ENCODE measurements around the gene RTBDN.

The RTBDN gene

DNA sequence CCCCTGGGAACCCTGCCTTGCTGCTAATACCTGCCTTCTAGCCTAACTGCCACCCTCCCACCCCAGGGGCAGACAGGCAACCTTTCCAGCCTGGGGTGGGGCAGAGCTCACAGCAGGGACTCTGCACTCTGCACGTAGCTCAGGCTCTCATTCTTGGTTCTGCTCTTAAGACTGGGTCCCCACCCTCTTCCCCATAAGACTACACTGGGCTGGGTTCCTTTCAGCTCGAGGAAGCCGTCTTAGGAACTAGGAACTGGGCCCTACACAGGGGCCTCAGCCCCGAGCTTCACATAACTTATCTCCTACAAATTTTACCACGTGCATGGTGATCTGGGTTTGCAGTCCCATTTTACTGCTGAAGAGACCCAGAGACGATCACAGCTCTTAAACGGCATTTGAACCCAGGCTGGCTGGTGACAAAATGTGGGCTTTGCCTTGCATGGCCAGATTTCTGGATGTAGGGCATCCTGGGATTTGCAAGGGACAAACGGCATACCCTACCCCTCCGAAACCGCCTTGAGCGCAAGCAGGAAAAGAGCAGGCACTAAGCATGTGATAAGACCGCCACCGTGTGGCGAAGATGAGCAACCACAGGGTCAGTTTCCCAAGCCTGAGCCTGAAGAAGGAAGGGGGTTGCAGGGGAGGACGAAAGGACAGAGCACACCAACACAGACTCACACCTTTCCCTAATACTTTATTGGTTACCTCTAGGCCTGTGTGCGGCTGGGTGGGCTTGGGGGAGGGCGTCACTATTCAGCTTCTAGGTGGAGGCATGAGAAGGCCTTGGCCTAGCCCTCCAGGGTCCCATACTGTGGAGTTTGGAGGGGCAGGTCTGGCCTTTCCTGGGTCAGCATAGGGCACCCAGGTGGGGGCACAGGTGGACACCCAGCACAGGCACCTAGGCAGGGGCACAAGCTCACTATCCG lies 38.0 kb downstream of the RTBDN start:
- DNase-seq: peak; percentile 82
- peak overlapping the region; percentile 33 for H3K9ac ChIP-seq (ENCODE audit: low read depth, low read length)
- 0 out of 4 replicates have a peak overlapping the region, but pooled peaks of 1 of the 2 experiments have one; percentile 30 for H3K4me3 ChIP-seq (ENCODE audit: low read depth in 1 of 2, low read length in 2 of 2)

DNA sequence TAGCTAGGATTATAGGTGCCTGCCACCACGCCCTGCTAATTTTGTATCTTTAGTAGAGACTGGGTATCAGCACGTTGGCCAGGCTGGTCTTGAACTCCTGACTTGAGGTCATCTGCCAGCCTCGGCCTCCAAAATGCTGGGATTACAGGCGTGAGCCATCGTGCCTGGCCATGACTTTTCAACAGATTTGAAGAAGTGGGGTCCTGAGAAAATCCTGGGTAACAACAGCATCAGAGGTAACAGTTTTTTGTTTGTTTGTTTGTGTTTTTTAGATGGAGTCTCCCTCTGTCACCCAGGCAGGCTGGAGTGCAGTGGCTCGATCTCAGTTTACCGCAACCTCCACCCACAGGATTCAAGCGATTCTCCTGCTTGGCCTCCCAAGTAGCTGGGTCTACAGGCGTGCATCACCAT lies 39.4 kb downstream of the RTBDN start:
- Histone ChIP-seq H3K9ac (ENCODE audit: low read depth, low read length) (peak overlapping the region; percentile 79; the same call in 1 of the 2 replicates), H3K4me3 (ENCODE audit: low read depth in 1 of 2, low read length in 2 of 2) (no peak overlapping the region)
- TF ChIP-seq EZH2 (IDR thresholded peaks at IDR 0.05; ENCODE audit: borderline replicate concordance, low read depth, low read length, severe bottlenecking): no peak
- TF ChIP-seq, protein P1, sequence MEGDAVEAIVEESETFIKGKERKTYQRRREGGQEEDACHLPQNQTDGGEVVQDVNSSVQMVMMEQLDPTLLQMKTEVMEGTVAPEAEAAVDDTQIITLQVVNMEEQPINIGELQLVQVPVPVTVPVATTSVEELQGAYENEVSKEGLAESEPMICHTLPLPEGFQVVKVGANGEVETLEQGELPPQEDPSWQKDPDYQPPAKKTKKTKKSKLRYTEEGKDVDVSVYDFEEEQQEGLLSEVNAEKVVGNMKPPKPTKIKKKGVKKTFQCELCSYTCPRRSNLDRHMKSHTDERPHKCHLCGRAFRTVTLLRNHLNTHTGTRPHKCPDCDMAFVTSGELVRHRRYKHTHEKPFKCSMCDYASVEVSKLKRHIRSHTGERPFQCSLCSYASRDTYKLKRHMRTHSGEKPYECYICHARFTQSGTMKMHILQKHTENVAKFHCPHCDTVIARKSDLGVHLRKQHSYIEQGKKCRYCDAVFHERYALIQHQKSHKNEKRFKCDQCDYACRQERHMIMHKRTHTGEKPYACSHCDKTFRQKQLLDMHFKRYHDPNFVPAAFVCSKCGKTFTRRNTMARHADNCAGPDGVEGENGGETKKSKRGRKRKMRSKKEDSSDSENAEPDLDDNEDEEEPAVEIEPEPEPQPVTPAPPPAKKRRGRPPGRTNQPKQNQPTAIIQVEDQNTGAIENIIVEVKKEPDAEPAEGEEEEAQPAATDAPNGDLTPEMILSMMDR (IDR thresholded peaks at IDR 0.05; ENCODE audit: borderline replicate concordance, extremely low read depth, low read length, poor library complexity, severe bottlenecking): no peak

More for the DNA sequence above, 38.0 kb downstream of the RTBDN start:
- peak; percentile 43 for ATAC-seq (ENCODE audit: insufficient read depth, low read depth)
- H2AFZ ChIP-seq (ENCODE audit: low read depth, low read length): peak overlapping the region; percentile 51
- no peaks in the 10 kb centered on the region; the same call in 1 of the 2 replicates for H4K20me1 ChIP-seq (ENCODE audit: insufficient read depth, low read length)
- peaks cover 33% of the 10 kb centered on the region for H3K4me1 ChIP-seq (ENCODE audit: insufficient read depth, low read length)
- H3K79me2 ChIP-seq (ENCODE audit: insufficient read depth, low read length): peaks cover 23% of the 10 kb centered on the region
- peak overlapping the region; percentile 56 for H3K4me2 ChIP-seq (ENCODE audit: insufficient read depth, low read length)
- H3K9me3 ChIP-seq (ENCODE audit: insufficient read depth, low read length, severe bottlenecking): no peaks in the 10 kb centered on the region
- H3K27me3 ChIP-seq (ENCODE audit: insufficient read depth, low read length, poor library complexity): no peaks in the 10 kb centered on the region
- H3K27ac ChIP-seq (ENCODE audit: low read length): peak overlapping the region; percentile 19; the same call in 1 of the 2 replicates
- H3K36me3 ChIP-seq (ENCODE audit: insufficient read depth, low read length): no peaks in the 10 kb centered on the region; the same call in 1 of the 2 replicates
- TF ChIP-seq, protein P1 (IDR thresholded peaks at IDR 0.05; ENCODE audit: borderline replicate concordance, extremely low read depth, low read length, poor library complexity, severe bottlenecking): peak; percentile 99
- no peak for TF ChIP-seq EZH2 (IDR thresholded peaks at IDR 0.05; ENCODE audit: borderline replicate concordance, low read depth, low read length, severe bottlenecking)

DNA sequence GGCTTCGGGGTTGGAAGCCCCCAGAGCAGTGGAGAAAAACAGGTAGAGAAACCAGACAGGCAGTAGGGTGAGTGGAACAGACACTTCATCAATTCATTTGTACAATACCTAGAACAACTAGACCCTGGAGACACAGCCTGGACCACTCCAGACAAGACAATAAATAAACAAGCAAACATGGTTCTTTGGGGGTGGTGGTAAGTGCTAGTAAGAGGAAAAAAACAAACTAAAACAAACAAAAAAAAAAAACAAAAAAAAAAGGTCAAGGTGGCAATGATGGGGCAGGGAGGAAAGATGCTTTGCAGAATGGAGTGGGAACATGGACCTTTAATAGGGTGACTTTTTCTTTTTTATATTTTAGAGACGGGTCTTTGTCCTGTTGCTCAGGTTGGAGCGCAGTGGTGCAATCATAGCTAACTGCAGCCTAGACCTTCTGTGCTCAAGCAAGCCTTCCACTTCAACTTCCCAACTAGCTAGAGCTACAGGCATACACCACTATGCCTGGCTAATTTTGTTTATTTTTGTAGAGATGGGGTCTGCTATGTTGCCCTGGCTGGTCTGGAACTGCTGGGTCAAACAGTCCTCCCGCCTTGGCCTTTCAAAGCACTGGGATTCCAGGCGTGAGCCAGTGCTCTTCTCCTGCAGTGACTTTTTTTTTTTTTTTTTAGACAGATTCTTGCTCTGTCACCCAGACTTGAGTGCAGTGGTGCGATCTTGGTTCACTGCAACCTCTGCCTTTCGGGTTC lies 40.0 kb downstream of the RTBDN start:
- peak overlapping the region; percentile 79 for H3K9ac ChIP-seq (ENCODE audit: low read depth, low read length)
- peaks cover 23% of the 10 kb centered on the region for H3K79me2 ChIP-seq (ENCODE audit: insufficient read depth, low read length)
- H4K20me1 ChIP-seq (ENCODE audit: insufficient read depth, low read length): no peaks in the 10 kb centered on the region; the same call in 1 of the 2 replicates
- peak overlapping the region; percentile 62 for H2AFZ ChIP-seq (ENCODE audit: low read depth, low read length)
- H3K4me2 ChIP-seq (ENCODE audit: insufficient read depth, low read length): peak overlapping the region; percentile 78
- ATAC-seq (ENCODE audit: insufficient read depth, low read depth): no peak
- H3K27ac ChIP-seq (ENCODE audit: low read length): peak overlapping the region; percentile 89
- TF ChIP-seq, protein P1 (IDR thresholded peaks at IDR 0.05; ENCODE audit: borderline replicate concordance, extremely low read depth, low read length, poor library complexity, severe bottlenecking): no peak
- no peak for TF ChIP-seq EZH2 (IDR thresholded peaks at IDR 0.05; ENCODE audit: borderline replicate concordance, low read depth, low read length, severe bottlenecking)
- no peaks in the 10 kb centered on the region for H3K9me3 ChIP-seq (ENCODE audit: insufficient read depth, low read length, severe bottlenecking)
- peaks cover 48% of the 10 kb centered on the region for H3K4me1 ChIP-seq (ENCODE audit: insufficient read depth, low read length)
- DNase-seq: no peak
- no peaks in the 10 kb centered on the region; the same call in 1 of the 2 replicates for H3K36me3 ChIP-seq (ENCODE audit: insufficient read depth, low read length)
- peak overlapping the region; percentile 69 to 71; a peak in 3 of 4 replicates for H3K4me3 ChIP-seq (ENCODE audit: low read depth in 1 of 2, low read length in 2 of 2)
- no peaks in the 10 kb centered on the region for H3K27me3 ChIP-seq (ENCODE audit: insufficient read depth, low read length, poor library complexity)

More for the DNA sequence above, 39.4 kb downstream of the RTBDN start:
- H4K20me1 ChIP-seq (ENCODE audit: insufficient read depth, low read length): no peaks in the 10 kb centered on the region; the same call in 1 of the 2 replicates
- no peak overlapping the region for H3K27ac ChIP-seq (ENCODE audit: low read length)
- no peak overlapping the region for H2AFZ ChIP-seq (ENCODE audit: low read depth, low read length)
- H3K27me3 ChIP-seq (ENCODE audit: insufficient read depth, low read length, poor library complexity): no peaks in the 10 kb centered on the region
- no peaks in the 10 kb centered on the region; the same call in 1 of the 2 replicates for H3K36me3 ChIP-seq (ENCODE audit: insufficient read depth, low read length)
- no peak for ATAC-seq (ENCODE audit: insufficient read depth, low read depth)
- H3K4me2 ChIP-seq (ENCODE audit: insufficient read depth, low read length): no peak overlapping the region
- peaks cover 23% of the 10 kb centered on the region for H3K79me2 ChIP-seq (ENCODE audit: insufficient read depth, low read length)
- no peak for DNase-seq
- peaks cover 46% of the 10 kb centered on the region for H3K4me1 ChIP-seq (ENCODE audit: insufficient read depth, low read length)
- H3K9me3 ChIP-seq (ENCODE audit: insufficient read depth, low read length, severe bottlenecking): no peaks in the 10 kb centered on the region

Measured in DND-41 (cell line).